ENCODE measurements around the gene NTN4.
"Not testable (repeated sequence)": the region's sequence is repeated elsewhere in the genome, so short reads cannot be mapped to it uniquely, and the experiment has no call there.

NTN4 gene

GRCh38 chr12:95746062-95746461, 44.5 kb downstream of the NTN4 start:
- not testable (repeated sequence) for DNase-seq

- no peak for DNase-seq
Measured at GRCh38 chr12:95742586-95742985, 48.0 kb downstream of the NTN4 start.

GRCh38 chr12:95741635-95742034, 48.9 kb downstream of the NTN4 start:
- DNase-seq = no peak

- DNase-seq = peak; percentile 25
Measured at GRCh38 chr12:95740751-95741150, 49.8 kb downstream of the NTN4 start.

GRCh38 chr12:95739561-95740313, 50.8 kb downstream of the NTN4 start:
- no peak for DNase-seq

GRCh38 chr12:95738024-95738611, 52.4 kb downstream of the NTN4 start:
- DNase-seq = no peak

GRCh38 chr12:95736631-95737030, 53.9 kb downstream of the NTN4 start:
- DNase-seq = no peak

GRCh38 chr12:95735728-95736127, 54.8 kb downstream of the NTN4 start:
- not testable (repeated sequence) for DNase-seq

GRCh38 chr12:95733141-95733825, 57.3 kb downstream of the NTN4 start:
- DNase-seq = no peak

GRCh38 chr12:95731519-95731958, 59.0 kb downstream of the NTN4 start:
- peak; percentile 53 for DNase-seq

GRCh38 chr12:95730457-95730856, 60.1 kb downstream of the NTN4 start:
- DNase-seq = no peak

GRCh38 chr12:95726903-95727302, 63.7 kb downstream of the NTN4 start:
- no peak for DNase-seq

- DNase-seq = no peak
Measured at GRCh38 chr12:95724767-95725166, 65.8 kb downstream of the NTN4 start.

GRCh38 chr12:95723693-95724384, 66.7 kb downstream of the NTN4 start:
- DNase-seq = no peak

GRCh38 chr12:95721320-95721719, 69.2 kb downstream of the NTN4 start:
- no peak for DNase-seq

GRCh38 chr12:95720146-95720545, 70.4 kb downstream of the NTN4 start:
- DNase-seq = no peak

GRCh38 chr12:95718772-95719171, 71.8 kb downstream of the NTN4 start:
- DNase-seq = no peak

- no peak for DNase-seq
Measured at GRCh38 chr12:95718006-95718431, 72.5 kb downstream of the NTN4 start.

- no peak for DNase-seq
Measured at GRCh38 chr12:95717316-95717928, 73.1 kb downstream of the NTN4 start.

GRCh38 chr12:95715177-95715576, 75.4 kb downstream of the NTN4 start:
- DNase-seq = no peak

GRCh38 chr12:95712269-95712668, 78.3 kb downstream of the NTN4 start:
- DNase-seq = no peak

- DNase-seq = no peak
Measured at GRCh38 chr12:95710386-95710785, 80.2 kb downstream of the NTN4 start.

GRCh38 chr12:95709152-95709551, 81.4 kb downstream of the NTN4 start:
- no peak for DNase-seq
